Vagina (tissue), 2 donors: ENCODE data around the gene OR6V1.

ENCODE experiments used
- CTCF ChIP-seq, 3 experiments: fragments of 450-650 bp in 2 of 3; fragments of 200-600 bp in 1 of 3; sonication (generic) in 1 of 3; IDR thresholded peaks; one replicate each; pipeline ENCODE4 v1.5.1; 2017 to 2019; ENCODE audit warnings: antibody characterized with exemption in 3 of 3, mild to moderate bottlenecking in 2 of 3, moderate library complexity in 2 of 3
- POLR2A ChIP-seq, 2 donors: fragments of 450-650 bp; IDR thresholded peaks; one replicate each; pipeline ENCODE4 v1.6.1; 2017; ENCODE audit warnings: antibody characterized with exemption in 2 of 2, mild to moderate bottlenecking in 2 of 2, moderate library complexity in 2 of 2
- POLR2AphosphoS5 ChIP-seq, 2 donors: sonication (generic); formaldehyde crosslinking; IDR thresholded peaks; one replicate each; pipeline ENCODE4 v1.9.0; 2017; ENCODE audit warnings: antibody characterized with exemption in 2 of 2, mild to moderate bottlenecking in 2 of 2, low read depth in 1 of 2; ENCODE audit not compliant: insufficient read depth in 1 of 2

DNA sequence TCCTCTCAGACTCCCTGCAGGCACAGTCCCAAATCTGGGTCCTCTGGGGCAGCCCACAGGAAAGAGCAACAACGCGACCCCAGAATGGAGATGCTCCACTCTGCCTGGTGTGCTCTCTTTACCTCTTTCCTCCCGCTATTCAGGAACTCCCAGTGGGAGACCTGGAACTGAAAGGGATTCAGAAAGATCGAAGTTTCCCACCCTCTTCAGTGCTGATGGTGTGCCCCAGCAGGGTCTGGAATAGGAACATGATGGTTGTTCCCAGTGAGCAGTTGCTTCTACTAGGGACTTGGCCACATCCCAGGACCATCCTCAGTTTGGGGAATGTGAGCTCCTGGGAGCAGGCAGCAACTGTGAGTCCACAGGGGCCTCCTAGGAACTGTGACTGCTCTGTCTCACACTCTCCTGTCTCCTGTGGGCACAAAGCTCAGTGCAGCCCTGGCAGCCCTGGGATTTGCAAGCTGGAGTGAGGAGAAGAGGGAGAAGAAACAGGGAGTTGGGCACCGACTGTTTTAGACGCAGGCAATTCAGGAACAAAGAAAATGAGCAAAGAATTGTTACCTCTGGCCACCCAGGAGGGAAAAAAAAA, 17.9 kb downstream of the OR6V1 start:
- TF ChIP-seq CTCF (IDR thresholded peaks at IDR 0.05) (no peak), POLR2A (IDR thresholded peaks at IDR 0.05) (no peak), POLR2AphosphoS5 (IDR thresholded peaks at IDR 0.05; ENCODE audit: insufficient read depth in 1 of 2, low read depth in 1 of 2) (no peak)
